WTC11 (cell line): ENCODE results near the gene NFS1. TPM values are rescaled to one million over a fixed set of nuclear protein-coding genes. Genes with fewer than 3 reads are reported as not detected.
A peak's percentile ranks its signal among the peaks of the same experiment; 100 is the strongest.

Experiments
- ATAC-seq: fragments of 200-7000 bp; cut with Tn5 transposase; 2 replicates; pipeline ENCODE4 v1.10.0; 2021; ENCODE audit warnings: mild to moderate bottlenecking, moderate library complexity
- CTCF ChIA-PET: fragments of 300-600 bp; sonication (Branson Sonifier 250); formaldehyde crosslinking; loops from one replicate; lab custom pipeline; 2021; ENCODE audit warnings: antibody characterized with exemption; lab: Charles Lee
- POLR2A ChIA-PET: fragments of 350-600 bp; sonication (Branson Sonifier 250); formaldehyde crosslinking; loops from one replicate; lab custom pipeline; 2021; ENCODE audit warnings: antibody characterized with exemption; lab: Charles Lee
- DNase-seq: peaks from one replicate; pipeline ENCODE4 v3.0.0; 2021; ENCODE audit warnings: low spot score
- H3K27ac Mint-ChIP-seq: 2 replicates; pipeline ENCODE4 v1.8.0; 2021; ENCODE audit warnings: mixed read lengths
- H3K27me3 Mint-ChIP-seq: 2 replicates; pipeline ENCODE4 v1.8.0; 2021; ENCODE audit warnings: low read depth, mild to moderate bottlenecking, moderate library complexity, mixed read lengths
- H3K36me3 Mint-ChIP-seq: 2 replicates; pipeline ENCODE4 v1.8.0; 2021; ENCODE audit warnings: mixed read lengths
- H3K4me1 Mint-ChIP-seq: 2 replicates; pipeline ENCODE4 v1.8.0; 2022; ENCODE audit warnings: mixed read lengths
- H3K4me3 Mint-ChIP-seq: 2 replicates; pipeline ENCODE4 v1.8.0; 2021; ENCODE audit warnings: mild to moderate bottlenecking, moderate library complexity, mixed read lengths
- H3K9me3 Mint-ChIP-seq: 2 replicates; pipeline ENCODE4 v1.8.0; 2021; ENCODE audit warnings: mixed read lengths
- CREB1 ChIP-seq: sonication (generic); formaldehyde crosslinking; IDR thresholded peaks from 2 replicates; pipeline ENCODE4 v1.8.0; 2023; ENCODE audit warnings: mild to moderate bottlenecking, missing genetic modification reagents
- CTCF ChIP-seq: fragments of 200-600 bp; IDR thresholded peaks from 2 replicates; pipeline ENCODE4 v1.8.0; 2022; ENCODE audit warnings: antibody characterized with exemption
- EMX1 ChIP-seq: fragments of 250-450 bp; sonication (Bioruptor Pico); IDR thresholded peaks from 2 replicates; pipeline ENCODE4 v1.8.0; 2021; ENCODE audit warnings: mild to moderate bottlenecking
- ETV6 ChIP-seq: sonication (generic); formaldehyde crosslinking; IDR thresholded peaks from 2 replicates; pipeline ENCODE4 v1.8.1; 2022; ENCODE audit warnings: mild to moderate bottlenecking, missing genetic modification reagents
- FOXK1 ChIP-seq: sonication (generic); formaldehyde crosslinking; IDR thresholded peaks from 2 replicates; pipeline ENCODE4 v1.8.0; 2022; ENCODE audit warnings: mild to moderate bottlenecking, moderate library complexity, missing genetic modification reagents
- FOXP1 ChIP-seq: sonication (generic); formaldehyde crosslinking; IDR thresholded peaks from 2 replicates; pipeline ENCODE4 v1.8.0; 2022; ENCODE audit warnings: missing genetic modification reagents, mild to moderate bottlenecking, moderate library complexity, borderline replicate concordance
- GTF2I ChIP-seq: fragments of 250-450 bp; sonication (Bioruptor Pico); conservative IDR thresholded peaks from 2 replicates; pipeline ENCODE4 v1.4.0; 2021; ENCODE audit warnings: mild to moderate bottlenecking
- IRF2 ChIP-seq: sonication (generic); formaldehyde crosslinking; IDR thresholded peaks from 2 replicates; pipeline ENCODE4 v1.8.0; 2022; ENCODE audit warnings: low read depth, missing genetic modification reagents, borderline replicate concordance
- MYBL2 ChIP-seq: sonication (generic); formaldehyde crosslinking; IDR thresholded peaks from 2 replicates; pipeline ENCODE4 v1.8.1; 2023; ENCODE audit warnings: mild to moderate bottlenecking, moderate library complexity, missing genetic modification reagents
- NFATC4 ChIP-seq: fragments of 250-450 bp; sonication (Bioruptor Pico); IDR thresholded peaks from 2 replicates; pipeline ENCODE4 v1.9.0; 2021; ENCODE audit warnings: mild to moderate bottlenecking
- NR1H2 ChIP-seq: sonication (generic); formaldehyde crosslinking; IDR thresholded peaks from 2 replicates; pipeline ENCODE4 v1.9.0; 2021; ENCODE audit warnings: mild to moderate bottlenecking, moderate library complexity, missing genetic modification reagents
- NR2C2 ChIP-seq: sonication (generic); formaldehyde crosslinking; IDR thresholded peaks from 2 replicates; pipeline ENCODE4 v1.8.0; 2022; ENCODE audit warnings: mild to moderate bottlenecking, missing genetic modification reagents
- RELA ChIP-seq: sonication (generic); formaldehyde crosslinking; IDR thresholded peaks from 2 replicates; pipeline ENCODE4 v1.8.1; 2022; ENCODE audit warnings: missing genetic modification reagents, mild to moderate bottlenecking, borderline replicate concordance
- ZNF138 ChIP-seq: sonication (generic); formaldehyde crosslinking; conservative IDR thresholded peaks from 2 replicates; pipeline ENCODE4 v1.8.1; 2022; ENCODE audit warnings: mild to moderate bottlenecking, moderate library complexity, missing genetic modification reagents
- ZNF396 ChIP-seq: fragments of 250-450 bp; sonication (Bioruptor Pico); IDR thresholded peaks from 2 replicates; pipeline ENCODE4 v1.8.0; 2021; ENCODE audit warnings: mild to moderate bottlenecking, moderate library complexity, borderline replicate concordance
- total RNA-seq: library from RNA; stranded (reverse); gene quantifications from 3 replicates; pipeline ENCODE4 v1.2.3, GENCODE V29; 2021
- TF ChIP-seq, protein P1 (sequence below): sonication (generic); formaldehyde crosslinking; IDR thresholded peaks from 2 replicates; pipeline ENCODE4 v1.8.0; 2022; ENCODE audit warnings: mild to moderate bottlenecking, missing genetic modification reagents
- TF ChIP-seq, protein P2 (sequence below): sonication (generic); formaldehyde crosslinking; IDR thresholded peaks from 2 replicates; pipeline ENCODE4 v1.8.0; 2022; ENCODE audit warnings: missing genetic modification reagents
- TF ChIP-seq, protein P3 (sequence below): sonication (generic); formaldehyde crosslinking; IDR thresholded peaks from 2 replicates; pipeline ENCODE4 v1.8.1; 2022; ENCODE audit warnings: low read depth, missing genetic modification reagents, borderline replicate concordance
- TF ChIP-seq, protein P4 (sequence below): fragments of 250-450 bp; sonication (Bioruptor Pico); IDR thresholded peaks from 2 replicates; pipeline ENCODE4 v1.9.0; 2021; ENCODE audit warnings: moderate library complexity, mild to moderate bottlenecking, inconsistent platforms, borderline replicate concordance
- TF ChIP-seq, protein P5 (sequence below): sonication (generic); formaldehyde crosslinking; IDR thresholded peaks from 2 replicates; pipeline ENCODE4 v1.8.1; 2023; ENCODE audit warnings: mild to moderate bottlenecking, missing genetic modification reagents, borderline replicate concordance

NFS1 gene
- total RNA-seq, 1 experiment from 2014 or later: 36.1 TPM

- Mint-ChIP-seq H3K27me3 (no peaks in the 10 kb centered on the region), H3K36me3 (peaks cover 81% of the 10 kb centered on the region), H3K4me3 (no peak overlapping the region), H3K4me1 (no peaks in the 10 kb centered on the region), H3K27ac (peak overlapping the region; percentile 74), H3K9me3 (no peaks in the 10 kb centered on the region)
- ATAC-seq: no peak
- ChIA-PET CTCF (no interaction called here), POLR2A (interaction anchor here (2.4 kb wide), 1 partner anchor 33 kb away, joined by 8 read pairs; the partner anchor contains the start of gene RBM39)
- no peak for DNase-seq
- TF ChIP-seq ETV6: no peak
- TF ChIP-seq, protein P1, sequence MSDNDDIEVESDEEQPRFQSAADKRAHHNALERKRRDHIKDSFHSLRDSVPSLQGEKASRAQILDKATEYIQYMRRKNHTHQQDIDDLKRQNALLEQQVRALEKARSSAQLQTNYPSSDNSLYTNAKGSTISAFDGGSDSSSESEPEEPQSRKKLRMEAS: no peak
- no peak for TF ChIP-seq ZNF138
- TF ChIP-seq, protein P2, sequence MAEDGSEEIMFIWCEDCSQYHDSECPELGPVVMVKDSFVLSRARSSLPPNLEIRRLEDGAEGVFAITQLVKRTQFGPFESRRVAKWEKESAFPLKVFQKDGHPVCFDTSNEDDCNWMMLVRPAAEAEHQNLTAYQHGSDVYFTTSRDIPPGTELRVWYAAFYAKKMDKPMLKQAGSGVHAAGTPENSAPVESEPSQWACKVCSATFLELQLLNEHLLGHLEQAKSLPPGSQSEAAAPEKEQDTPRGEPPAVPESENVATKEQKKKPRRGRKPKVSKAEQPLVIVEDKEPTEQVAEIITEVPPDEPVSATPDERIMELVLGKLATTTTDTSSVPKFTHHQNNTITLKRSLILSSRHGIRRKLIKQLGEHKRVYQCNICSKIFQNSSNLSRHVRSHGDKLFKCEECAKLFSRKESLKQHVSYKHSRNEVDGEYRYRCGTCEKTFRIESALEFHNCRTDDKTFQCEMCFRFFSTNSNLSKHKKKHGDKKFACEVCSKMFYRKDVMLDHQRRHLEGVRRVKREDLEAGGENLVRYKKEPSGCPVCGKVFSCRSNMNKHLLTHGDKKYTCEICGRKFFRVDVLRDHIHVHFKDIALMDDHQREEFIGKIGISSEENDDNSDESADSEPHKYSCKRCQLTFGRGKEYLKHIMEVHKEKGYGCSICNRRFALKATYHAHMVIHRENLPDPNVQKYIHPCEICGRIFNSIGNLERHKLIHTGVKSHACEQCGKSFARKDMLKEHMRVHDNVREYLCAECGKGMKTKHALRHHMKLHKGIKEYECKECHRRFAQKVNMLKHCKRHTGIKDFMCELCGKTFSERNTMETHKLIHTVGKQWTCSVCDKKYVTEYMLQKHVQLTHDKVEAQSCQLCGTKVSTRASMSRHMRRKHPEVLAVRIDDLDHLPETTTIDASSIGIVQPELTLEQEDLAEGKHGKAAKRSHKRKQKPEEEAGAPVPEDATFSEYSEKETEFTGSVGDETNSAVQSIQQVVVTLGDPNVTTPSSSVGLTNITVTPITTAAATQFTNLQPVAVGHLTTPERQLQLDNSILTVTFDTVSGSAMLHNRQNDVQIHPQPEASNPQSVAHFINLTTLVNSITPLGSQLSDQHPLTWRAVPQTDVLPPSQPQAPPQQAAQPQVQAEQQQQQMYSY (CRISPR knock-in tag): no peak
- TF ChIP-seq RELA (CRISPR knock-in tag): no peak
- TF ChIP-seq IRF2 (CRISPR knock-in tag): no peak
- TF ChIP-seq, protein P3, sequence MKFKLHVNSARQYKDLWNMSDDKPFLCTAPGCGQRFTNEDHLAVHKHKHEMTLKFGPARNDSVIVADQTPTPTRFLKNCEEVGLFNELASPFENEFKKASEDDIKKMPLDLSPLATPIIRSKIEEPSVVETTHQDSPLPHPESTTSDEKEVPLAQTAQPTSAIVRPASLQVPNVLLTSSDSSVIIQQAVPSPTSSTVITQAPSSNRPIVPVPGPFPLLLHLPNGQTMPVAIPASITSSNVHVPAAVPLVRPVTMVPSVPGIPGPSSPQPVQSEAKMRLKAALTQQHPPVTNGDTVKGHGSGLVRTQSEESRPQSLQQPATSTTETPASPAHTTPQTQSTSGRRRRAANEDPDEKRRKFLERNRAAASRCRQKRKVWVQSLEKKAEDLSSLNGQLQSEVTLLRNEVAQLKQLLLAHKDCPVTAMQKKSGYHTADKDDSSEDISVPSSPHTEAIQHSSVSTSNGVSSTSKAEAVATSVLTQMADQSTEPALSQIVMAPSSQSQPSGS (CRISPR knock-in tag): no peak
- TF ChIP-seq, protein P4, sequence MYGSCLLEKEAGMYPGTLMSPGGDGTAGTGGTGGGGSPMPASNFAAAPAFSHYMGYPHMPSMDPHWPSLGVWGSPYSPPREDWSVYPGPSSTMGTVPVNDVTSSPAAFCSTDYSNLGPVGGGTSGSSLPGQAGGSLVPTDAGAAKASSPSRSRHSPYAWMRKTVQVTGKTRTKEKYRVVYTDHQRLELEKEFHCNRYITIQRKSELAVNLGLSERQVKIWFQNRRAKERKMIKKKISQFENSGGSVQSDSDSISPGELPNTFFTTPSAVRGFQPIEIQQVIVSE (CRISPR knock-in tag): no peak
- no peak for TF ChIP-seq EMX1 (CRISPR knock-in tag)
- no peak for TF ChIP-seq NFATC4 (CRISPR knock-in tag)
- no peak for TF ChIP-seq ZNF396 (CRISPR knock-in tag)
- TF ChIP-seq NR1H2 (CRISPR knock-in tag): no peak
- TF ChIP-seq NR2C2 (CRISPR knock-in tag): no peak
- TF ChIP-seq MYBL2: no peak
- TF ChIP-seq, protein P5, sequence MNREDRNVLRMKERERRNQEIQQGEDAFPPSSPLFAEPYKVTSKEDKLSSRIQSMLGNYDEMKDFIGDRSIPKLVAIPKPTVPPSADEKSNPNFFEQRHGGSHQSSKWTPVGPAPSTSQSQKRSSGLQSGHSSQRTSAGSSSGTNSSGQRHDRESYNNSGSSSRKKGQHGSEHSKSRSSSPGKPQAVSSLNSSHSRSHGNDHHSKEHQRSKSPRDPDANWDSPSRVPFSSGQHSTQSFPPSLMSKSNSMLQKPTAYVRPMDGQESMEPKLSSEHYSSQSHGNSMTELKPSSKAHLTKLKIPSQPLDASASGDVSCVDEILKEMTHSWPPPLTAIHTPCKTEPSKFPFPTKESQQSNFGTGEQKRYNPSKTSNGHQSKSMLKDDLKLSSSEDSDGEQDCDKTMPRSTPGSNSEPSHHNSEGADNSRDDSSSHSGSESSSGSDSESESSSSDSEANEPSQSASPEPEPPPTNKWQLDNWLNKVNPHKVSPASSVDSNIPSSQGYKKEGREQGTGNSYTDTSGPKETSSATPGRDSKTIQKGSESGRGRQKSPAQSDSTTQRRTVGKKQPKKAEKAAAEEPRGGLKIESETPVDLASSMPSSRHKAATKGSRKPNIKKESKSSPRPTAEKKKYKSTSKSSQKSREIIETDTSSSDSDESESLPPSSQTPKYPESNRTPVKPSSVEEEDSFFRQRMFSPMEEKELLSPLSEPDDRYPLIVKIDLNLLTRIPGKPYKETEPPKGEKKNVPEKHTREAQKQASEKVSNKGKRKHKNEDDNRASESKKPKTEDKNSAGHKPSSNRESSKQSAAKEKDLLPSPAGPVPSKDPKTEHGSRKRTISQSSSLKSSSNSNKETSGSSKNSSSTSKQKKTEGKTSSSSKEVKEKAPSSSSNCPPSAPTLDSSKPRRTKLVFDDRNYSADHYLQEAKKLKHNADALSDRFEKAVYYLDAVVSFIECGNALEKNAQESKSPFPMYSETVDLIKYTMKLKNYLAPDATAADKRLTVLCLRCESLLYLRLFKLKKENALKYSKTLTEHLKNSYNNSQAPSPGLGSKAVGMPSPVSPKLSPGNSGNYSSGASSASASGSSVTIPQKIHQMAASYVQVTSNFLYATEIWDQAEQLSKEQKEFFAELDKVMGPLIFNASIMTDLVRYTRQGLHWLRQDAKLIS: no peak
- no peak for TF ChIP-seq CTCF
- no peak for TF ChIP-seq FOXP1
- TF ChIP-seq GTF2I (CRISPR knock-in tag): no peak
- TF ChIP-seq FOXK1 (CRISPR knock-in tag): no peak
- no peak for TF ChIP-seq CREB1 (CRISPR knock-in tag)
Measured at GRCh38 chr20:35709259-35709658, 10.1 kb upstream of the NFS1 start.
